HG03039 (cell line): Measurements from ENCODE around the gene SLC10A7.
"Not testable (repeated sequence)": the region's sequence is repeated elsewhere in the genome, so short reads cannot be mapped to it uniquely, and the experiment has no call there.

Source experiments
- ATAC-seq: cut with Tn5 transposase; IDR thresholded peaks from one replicate; pipeline ENCODE4 v1.9.1; 2021; ENCODE audit warnings: mild to moderate bottlenecking, moderate library complexity; ENCODE audit not compliant: unreplicated experiment

The SLC10A7 gene

DNA sequence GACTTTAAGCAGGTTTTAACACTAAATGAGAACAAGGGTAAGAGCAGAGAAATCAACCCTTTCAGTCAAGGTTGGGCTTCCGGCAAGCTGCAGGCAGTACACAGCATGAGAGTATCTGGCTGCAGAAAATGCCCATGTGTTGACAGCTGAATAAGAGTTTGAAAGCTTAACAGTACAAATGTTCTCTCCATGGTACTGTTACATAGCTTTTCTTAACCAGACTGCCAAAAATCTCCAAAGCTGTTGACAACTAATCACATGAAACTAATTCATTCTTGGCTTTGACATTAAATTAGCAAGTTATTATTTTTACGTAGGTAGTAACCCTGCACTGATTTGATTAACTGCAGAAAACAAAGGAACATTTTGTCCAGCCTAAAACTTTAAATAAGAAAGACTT lies 153.5 kb downstream of the SLC10A7 start:
- no peak for ATAC-seq

DNA sequence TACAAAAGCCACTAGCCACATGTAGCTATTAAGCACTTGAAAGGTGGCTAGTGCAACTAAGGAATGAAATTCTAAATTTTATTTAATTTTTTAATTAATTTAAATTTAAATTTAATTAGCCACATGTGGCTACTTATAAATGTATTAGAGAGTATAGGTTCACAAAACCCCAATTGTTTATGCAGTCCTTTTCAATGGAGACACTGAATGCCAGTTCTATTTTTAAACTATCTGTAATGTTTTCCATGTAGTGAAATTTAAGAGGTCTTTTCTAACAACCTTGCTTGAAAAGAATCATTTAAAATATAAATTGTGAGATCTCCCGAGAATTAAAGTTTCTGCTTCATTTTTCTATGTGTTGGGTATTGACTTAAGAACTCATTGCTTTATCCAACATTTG lies 154.4 kb downstream of the SLC10A7 start:
- no peak for ATAC-seq

GRCh38 chr4:146359771-146360170 lies 162.0 kb downstream of the SLC10A7 start:
- no peak for ATAC-seq

DNA sequence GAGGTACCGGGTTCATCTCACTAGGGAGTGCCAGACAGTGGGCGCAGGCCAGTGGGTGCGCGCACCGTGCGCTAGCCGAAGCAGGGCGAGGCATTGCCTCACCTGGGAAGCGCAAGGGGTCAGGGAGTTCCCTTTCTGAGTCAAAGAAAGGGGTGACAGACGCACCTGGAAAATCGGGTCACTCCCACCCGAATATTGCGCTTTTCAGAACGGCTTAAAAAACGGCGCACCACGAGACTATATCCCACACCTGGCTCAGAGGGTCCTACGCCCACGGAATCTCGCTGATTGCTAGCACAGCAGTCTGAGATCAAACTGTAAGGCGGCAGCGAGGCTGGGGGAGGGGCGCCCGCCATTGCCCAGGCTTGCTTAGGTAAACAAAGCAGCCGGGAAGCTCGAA lies 171.6 kb downstream of the SLC10A7 start:
- ATAC-seq: not testable (repeated sequence)

DNA sequence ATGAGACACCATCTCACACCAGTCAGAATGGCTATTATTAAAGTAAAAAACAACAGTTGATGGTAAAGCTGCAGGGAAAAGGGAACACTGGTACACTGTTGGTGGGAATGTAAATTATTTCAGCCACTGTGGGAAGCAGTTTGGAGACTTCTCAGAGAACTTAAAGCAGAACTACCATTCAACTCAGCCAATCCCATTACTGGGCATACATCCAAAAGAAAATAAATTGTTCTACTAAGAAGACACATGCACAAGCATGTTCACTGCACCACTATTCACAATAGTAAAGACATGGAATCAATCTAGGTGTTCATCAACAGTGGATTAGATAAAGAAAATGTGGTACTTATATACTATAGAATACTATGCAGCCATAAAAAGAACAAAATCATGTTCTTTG lies 172.4 kb downstream of the SLC10A7 start:
- ATAC-seq: no peak

DNA sequence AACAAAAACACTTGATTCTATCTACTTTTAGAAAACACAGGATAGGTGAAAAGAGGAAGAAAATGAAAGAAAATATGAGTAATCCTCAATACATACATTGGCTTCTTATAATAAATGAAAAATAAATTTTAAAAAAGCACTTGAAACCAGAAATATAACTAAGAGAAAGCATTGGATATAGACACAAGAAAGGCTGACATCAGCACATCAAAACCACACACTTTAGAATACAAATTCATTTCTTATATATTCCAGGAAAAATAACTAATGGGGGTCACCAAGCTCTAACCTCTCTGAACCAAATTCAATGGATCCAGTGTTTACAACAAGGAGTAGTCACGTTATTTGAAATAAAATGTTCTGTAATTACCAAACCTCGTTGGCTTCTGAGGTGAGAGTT lies 173.9 kb downstream of the SLC10A7 start:
- ATAC-seq: no peak

- ATAC-seq: no peak
Observed at GRCh38 chr4:146346276-146346675, 175.5 kb downstream of the SLC10A7 start.

DNA sequence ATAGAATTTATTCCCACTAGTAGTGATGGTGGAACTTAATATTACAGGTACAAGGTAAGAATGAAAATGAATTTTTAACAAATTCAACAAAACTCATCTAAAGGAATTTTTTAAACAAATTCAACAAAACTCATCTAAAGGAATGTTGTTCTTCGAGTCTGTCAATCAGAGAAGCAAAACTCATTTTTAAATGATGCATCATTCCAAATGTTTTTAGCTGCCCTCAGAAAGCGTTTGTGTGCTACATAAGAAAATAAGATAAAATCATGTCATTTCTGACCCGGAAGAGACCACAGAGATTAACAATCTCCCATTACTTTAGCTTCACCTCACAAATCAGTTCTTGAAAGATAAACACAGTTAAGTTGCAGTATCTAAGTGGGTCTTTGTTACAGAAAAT lies 178.0 kb downstream of the SLC10A7 start:
- ATAC-seq: no peak

DNA sequence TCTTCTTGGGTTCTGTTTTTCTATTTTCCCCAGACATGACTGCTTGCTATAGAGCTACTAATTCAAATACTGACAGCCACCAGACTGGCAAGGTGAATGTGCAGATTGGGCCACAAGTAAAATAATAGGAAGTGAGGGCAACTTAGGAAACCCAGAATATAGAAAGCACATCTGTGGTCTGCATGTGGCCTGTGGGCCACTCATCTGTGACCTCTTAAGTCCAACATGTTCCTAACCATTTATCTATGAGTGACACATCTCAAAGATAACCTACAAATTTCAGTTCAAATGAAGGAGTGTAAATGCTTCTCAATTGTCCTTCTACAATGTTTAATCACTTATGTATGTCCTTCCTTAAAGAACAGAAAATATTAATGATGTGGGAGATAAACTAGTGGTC lies 178.5 kb downstream of the SLC10A7 start:
- peak; percentile 72 for ATAC-seq

DNA sequence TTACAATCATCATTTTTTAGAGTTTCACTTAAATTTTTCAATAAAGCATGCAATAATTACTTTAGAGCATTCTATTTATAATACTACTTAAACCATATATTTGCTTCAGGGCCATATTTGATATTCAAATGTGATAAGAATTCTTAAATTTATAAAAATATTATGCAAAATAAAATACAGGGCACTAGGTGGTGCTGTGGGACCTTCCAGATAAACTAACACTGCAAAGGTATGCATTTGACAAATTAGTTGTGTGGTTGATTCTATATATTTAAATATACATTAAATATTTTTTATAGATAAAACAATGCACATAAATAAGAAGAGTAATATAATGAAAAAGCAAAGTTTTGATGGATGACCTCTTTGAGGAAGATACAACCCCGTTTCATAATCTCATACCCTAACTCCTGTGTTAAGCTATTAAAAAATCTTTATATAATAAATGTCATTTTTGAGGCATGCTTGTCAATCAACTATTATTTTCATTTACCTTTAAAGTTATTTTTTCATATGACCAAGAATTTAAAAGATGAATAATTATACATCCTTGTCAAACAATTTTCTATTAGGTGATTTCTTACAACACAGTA lies 179.0 kb downstream of the SLC10A7 start:
- ATAC-seq: no peak

DNA sequence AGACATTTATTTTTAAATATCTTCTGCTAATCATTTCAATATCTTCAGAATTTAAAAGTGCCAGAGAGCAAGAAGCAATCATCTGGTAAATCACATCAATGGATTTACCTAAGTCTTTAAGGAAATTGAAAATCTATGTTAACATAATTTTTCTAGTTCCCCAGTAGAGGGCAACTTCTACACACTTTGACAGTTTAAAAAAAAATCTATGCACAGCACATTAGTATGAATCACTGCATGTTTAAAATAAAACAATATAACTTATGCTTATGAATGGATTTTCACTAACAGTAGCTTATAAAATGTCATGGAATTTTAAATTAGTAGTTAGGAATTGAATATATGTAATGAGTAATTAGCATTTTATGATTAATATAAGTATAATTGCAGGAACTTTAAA lies 180.9 kb downstream of the SLC10A7 start:
- no peak for ATAC-seq

- ATAC-seq: no peak
Observed at GRCh38 chr4:146338512-146338911, 183.2 kb downstream of the SLC10A7 start.

GRCh38 chr4:146336410-146336807 lies 185.3 kb downstream of the SLC10A7 start:
- ATAC-seq: no peak

GRCh38 chr4:146335763-146336409 lies 185.9 kb downstream of the SLC10A7 start:
- no peak for ATAC-seq

DNA sequence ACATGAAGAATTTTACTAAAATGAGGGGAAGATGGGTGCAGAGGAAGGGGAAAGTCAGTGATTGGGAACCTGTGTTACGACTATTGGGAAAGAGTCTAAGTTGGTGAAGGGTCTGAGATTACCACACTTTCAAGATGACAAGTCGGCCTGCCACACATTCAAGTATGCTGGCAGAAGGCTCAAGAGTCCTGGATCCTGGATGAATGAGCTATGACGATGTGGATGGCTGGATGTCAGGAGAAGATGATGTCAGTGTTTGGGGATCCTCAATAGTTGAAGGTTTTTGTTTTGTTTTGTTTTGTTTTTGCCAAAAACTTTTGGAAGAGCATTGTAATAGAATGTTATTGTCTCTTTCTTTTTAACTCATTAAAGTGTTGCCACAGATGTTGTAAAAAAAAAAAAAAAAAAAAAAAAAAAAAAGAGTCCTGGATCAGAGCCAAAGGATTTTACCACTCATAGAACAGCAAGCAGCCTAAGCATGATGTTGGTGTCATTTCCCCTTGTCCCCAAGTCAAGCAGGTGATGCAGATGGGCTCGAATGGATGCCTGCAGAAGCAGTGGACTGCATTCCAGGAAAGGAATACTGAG lies 186.8 kb downstream of the SLC10A7 start:
- no peak for ATAC-seq

- no peak for ATAC-seq
Observed at GRCh38 chr4:146333895-146334262, 187.9 kb downstream of the SLC10A7 start.

GRCh38 chr4:146333187-146333894 lies 188.4 kb downstream of the SLC10A7 start:
- peak; percentile 91 for ATAC-seq

- no peak for ATAC-seq
Observed at GRCh38 chr4:146330392-146330791, 191.3 kb downstream of the SLC10A7 start.

DNA sequence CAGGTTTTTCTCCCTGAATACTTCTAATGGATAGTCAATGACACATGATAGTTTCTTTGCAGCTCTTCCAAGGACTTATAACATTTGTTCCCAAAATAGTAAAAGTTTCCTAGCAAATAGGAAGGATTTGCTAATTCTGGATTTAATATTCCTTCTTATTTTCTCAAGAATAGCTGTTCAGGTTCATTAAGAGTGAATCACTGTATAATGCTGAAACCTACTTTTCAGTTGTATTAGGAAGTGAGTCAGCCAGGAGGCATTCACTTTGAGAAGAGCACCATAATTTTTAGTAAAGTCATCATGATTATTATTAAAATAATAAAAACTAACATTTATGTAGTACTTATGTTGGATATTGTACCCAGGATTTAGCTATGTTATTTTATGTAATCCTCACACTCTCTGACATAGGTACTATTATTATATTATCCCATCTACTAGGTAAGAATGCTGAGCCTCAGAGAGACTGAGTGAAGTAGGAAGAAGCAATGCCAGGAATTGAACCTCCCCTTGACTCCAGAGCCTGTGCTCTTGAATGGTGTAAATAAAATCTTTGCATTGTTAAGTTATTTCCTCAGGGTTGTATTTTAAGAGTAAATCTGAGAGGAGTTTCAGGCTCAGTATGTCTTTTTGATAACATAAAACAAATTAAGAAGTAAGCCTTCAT lies 192.6 kb downstream of the SLC10A7 start:
- no peak for ATAC-seq

DNA sequence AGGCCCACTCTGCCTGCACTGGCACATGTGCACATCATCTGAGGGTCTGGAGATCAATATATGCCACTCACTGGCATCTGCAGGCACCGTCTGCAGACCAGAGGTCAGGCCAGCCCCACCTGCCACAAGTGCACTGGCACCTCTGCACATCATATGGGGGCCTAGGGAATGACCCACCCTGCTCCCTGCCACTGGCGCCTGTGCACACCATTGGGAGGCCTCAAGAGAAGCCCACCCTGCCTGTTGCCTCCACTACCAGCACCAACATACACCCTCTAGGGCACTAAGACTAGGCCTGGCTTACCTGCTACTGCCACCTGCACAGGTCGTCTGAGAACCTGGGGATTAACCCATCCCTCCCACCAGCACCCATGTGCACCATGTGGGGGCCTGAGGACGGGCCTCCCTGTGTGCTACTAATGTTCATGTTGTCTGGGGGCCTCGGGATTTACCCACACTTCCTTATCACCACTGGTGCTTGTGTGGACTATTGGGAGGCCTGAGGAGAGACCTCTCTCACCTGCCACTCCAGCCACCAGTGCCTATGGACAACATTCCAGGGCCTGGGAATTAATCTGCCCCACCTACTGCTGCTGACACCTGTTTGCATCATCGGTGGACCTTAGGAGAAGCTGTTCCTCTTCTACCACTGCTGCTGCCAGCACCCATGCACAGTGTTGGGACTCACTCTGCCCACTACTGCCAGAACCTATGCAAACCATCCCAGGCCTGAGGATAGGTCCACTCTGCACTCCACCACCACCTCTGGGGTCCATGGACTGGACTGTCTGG lies 193.7 kb downstream of the SLC10A7 start:
- no peak for ATAC-seq

GRCh38 chr4:146318894-146319293 lies 202.8 kb downstream of the SLC10A7 start:
- no peak for ATAC-seq
